Transverse colon (tissue), 4 donors: ENCODE data around the gene WNK2.
"Not testable (repeated sequence)": the region's sequence is repeated elsewhere in the genome, so short reads cannot be mapped to it uniquely, and the experiment has no call there.

Source experiments
- CTCF ChIP-seq, 5 experiments: fragments of 200-600 bp in 3 of 5; fragments of 450-650 bp in 2 of 5; sonication (generic) in 3 of 5; IDR thresholded peaks; 1 replicate in 2 of 5; 2 replicates in 3 of 5; pipeline ENCODE4 v1.5.1; 2016 to 2017; ENCODE audit warnings: antibody characterized with exemption in 5 of 5, inconsistent platforms in 3 of 5, mild to moderate bottlenecking in 2 of 5, moderate library complexity in 1 of 5
- EP300 ChIP-seq: sonication (generic); formaldehyde crosslinking; IDR thresholded peaks from one replicate; pipeline ENCODE4 v1.6.1; 2017; ENCODE audit warnings: antibody characterized with exemption, low read depth
- POLR2A ChIP-seq: fragments of 450-650 bp; IDR thresholded peaks from one replicate; pipeline ENCODE4 v1.6.1; 2016; ENCODE audit warnings: antibody characterized with exemption, mild to moderate bottlenecking, moderate library complexity
- POLR2AphosphoS5 ChIP-seq, 3 donors: sonication (generic); formaldehyde crosslinking; IDR thresholded peaks; one replicate each; pipeline ENCODE4 v1.6.1; 2016; ENCODE audit warnings: antibody characterized with exemption in 3 of 3

- TF ChIP-seq POLR2AphosphoS5 (IDR thresholded peaks at IDR 0.05); CTCF (IDR thresholded peaks at IDR 0.05); EP300; POLR2A: not testable (repeated sequence)
These were observed 37.2 kb upstream of the WNK2 start for GRCh38 chr9:93146696-93147095.
